GM04503 (cell line): Measurements from ENCODE around the gene CCNK.

ENCODE experiments used
- DNase-seq: peaks from one replicate; pipeline ENCODE4 v3.0.0-alpha.2; 2012; ENCODE audit warnings: low read depth

Gene CCNK

GRCh38 chr14:99480917-99481744, at the start of gene CCNK:
Gene CCNK (plus strand): TSS chr14:99481409. CDS start chr14:99492678, 11,269 bp downstream.
- DNase-seq, result peak; percentile 96

DNA sequence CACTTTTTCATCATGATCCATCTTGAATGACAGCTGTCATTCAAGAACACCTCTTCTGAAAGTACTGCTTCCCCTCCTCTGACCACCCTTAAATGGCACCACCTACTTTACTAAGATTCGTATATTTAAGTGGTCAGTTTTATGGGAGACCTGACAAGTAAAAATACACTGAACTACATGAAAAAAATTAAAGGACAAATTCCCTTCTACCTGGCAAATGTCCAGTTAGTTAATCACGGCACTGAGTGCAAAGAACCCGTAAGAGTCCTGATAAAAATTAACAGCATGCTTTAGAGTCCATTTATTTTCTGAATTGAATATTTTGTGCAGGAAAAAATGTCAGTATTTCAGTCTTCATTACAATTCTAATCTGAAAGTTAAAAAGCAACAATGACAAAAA, 49.2 kb upstream of the CCNK start:
- DNase-seq, result no peak

DNA sequence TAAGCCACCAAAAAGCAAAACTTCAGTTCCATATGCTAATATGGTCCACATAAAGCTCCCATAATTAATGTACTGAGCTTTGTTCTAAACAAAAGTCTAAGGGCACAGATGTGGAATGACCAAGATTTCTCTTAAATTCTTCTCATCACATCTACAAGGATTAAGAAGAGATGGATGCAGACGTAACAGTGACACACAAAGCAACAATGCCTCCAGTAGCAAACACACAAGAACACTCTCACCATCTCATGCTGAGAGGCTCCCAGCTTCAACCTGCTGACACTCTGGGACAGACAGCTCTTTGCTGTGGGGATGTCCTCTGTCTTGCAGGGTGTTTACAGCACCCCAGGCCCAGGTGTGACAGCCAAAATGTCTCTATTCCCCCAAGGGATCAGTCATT, 48.7 kb upstream of the CCNK start:
- no peak for DNase-seq

- no peak for DNase-seq
Measured at GRCh38 chr14:99435327-99435726, 45.9 kb upstream of the CCNK start.

GRCh38 chr14:99436247-99437180, 44.7 kb upstream of the CCNK start:
- DNase-seq, result peak; percentile 7

GRCh38 chr14:99437706-99438105, 43.5 kb upstream of the CCNK start:
- DNase-seq, result no peak

- DNase-seq, result no peak
Measured at GRCh38 chr14:99440278-99440677, 40.9 kb upstream of the CCNK start.

DNA sequence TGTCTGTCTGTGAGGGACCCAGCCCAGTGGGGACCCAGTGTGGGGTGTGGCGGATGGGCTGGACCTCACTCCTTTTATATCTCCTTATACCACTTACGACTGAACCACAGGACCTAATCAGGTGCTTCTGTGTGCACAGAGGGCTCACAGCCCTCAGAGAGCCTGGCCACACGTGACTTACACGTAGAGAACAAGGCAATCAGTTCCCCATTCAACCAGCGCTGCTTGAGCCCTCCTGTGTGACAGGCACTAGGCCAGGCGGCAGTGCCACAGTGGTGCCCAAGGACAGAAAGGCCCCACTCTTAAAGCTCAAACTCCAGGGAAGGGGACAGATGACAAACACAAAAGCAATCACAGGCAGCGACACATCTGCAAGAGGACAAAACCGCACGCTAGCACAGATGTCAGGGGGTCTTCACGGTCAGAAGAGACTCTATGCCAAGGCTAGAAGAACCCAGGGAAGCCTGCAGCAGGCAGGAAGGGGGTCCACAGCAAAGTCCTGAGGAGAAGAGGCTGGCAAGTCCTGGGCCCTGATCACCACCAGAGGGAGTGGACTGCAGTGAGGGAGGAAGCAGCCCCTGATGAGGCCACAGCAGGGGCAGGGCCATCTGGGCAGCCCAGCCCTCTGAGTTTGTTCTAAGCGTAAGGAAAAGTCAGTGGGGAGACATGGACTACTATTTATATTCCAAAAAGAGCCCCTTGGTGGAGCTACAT, 39.9 kb upstream of the CCNK start:
- DNase-seq, result no peak

GRCh38 chr14:99441918-99442317, 39.3 kb upstream of the CCNK start:
- no peak for DNase-seq

GRCh38 chr14:99445931-99446330, 35.3 kb upstream of the CCNK start:
- no peak for DNase-seq

- no peak for DNase-seq
Measured at GRCh38 chr14:99447739-99448138, 33.5 kb upstream of the CCNK start.

GRCh38 chr14:99450266-99450665, 30.9 kb upstream of the CCNK start:
- DNase-seq, result no peak

GRCh38 chr14:99451234-99451633, 30.0 kb upstream of the CCNK start:
- no peak for DNase-seq

GRCh38 chr14:99452968-99453367, 28.2 kb upstream of the CCNK start:
- DNase-seq, result no peak

- DNase-seq, result no peak
Measured at GRCh38 chr14:99454246-99454645, 27.0 kb upstream of the CCNK start.

GRCh38 chr14:99459481-99460100, 21.6 kb upstream of the CCNK start:
- DNase-seq, result peak; percentile 40

- no peak for DNase-seq
Measured at GRCh38 chr14:99460793-99461192, 20.4 kb upstream of the CCNK start.

DNA sequence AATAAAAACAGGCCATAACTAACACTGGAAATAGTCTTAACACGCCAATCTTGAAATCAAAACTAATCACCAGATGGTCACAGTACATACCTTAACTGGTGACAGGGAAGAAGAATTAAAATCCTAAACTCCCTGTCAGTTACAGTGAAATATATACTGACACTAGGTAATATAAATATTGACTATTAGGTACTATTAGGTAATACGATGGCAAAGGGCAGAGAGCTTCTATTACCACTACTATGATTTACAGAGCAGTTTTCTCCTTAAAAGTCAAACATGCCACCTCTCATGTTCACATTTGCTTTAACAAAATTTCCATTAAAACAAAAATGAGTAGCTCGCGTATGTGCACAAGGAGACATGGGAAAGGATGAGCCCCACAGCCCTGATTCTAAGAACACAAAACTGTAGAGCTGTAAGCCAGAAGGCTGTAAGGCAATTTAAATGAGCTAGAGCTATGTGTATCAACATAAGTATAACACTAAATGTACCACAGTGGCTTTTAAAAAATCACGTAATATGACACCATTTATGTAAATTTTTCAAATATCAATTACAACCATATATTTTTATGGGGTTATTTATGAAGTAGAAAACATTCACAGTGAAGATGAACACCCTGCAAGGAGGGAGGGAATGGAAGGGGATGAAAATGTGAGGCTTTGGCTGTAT, 19.7 kb upstream of the CCNK start:
- DNase-seq, result no peak

GRCh38 chr14:99462210-99462609, 19.0 kb upstream of the CCNK start:
- no peak for DNase-seq

GRCh38 chr14:99463974-99464373, 17.2 kb upstream of the CCNK start:
- DNase-seq, result no peak

DNA sequence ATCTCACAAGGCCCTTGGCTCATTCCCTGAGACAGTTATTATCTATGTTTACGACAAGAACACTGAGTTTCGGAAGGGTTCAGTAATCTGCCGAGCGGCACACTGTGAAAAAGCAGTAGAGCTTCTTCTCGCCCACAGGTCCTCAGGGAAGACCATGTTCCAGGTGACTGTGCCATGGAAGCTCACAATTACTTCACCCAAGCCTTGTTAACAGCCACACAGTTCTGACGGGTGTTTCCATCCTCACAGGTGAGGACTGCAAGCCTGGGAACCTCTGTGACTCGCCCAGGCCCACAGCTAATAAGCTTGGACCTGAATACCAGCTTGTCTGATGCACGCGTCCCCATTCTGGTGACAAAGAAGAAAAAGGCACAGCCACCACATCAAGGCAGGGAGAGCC, 15.9 kb upstream of the CCNK start:
- DNase-seq, result no peak
